GM12873 (cell line): ENCODE results near the gene FAM9C.

Source experiments
- TF ChIP-seq, protein P1 (sequence below): IDR thresholded peaks from 2 replicates; pipeline ENCODE4 v1.5.1; 2012; ENCODE audit warnings: low read depth, mild to moderate bottlenecking, moderate library complexity, low read length, control low read depth; ENCODE audit not compliant: insufficient read depth; ENCODE audit errors: missing control alignments

Gene FAM9C

DNA sequence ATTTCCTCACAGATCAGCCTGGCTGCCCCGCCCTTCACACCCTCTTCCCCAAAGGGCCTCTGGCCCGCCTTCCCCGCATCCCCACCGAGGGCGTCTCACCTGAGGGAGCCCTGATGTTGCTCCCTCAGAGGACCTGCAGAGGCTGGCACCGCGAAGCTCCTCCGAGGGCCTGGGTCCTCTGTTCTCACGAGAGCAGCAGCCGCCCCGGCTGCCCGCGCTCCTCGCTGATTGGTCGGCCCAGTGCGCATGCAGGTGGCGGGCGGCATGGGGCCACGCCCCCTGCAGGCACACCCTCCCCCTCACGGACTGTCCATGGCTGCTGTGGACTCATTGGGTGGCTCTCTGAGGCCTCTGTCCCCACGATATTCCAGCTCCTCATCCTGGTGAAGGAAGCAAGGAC is at the start of gene FAM9C:
Gene FAM9C (minus strand): TSS at position 180 of the 400 bp plus-strand sequence. CDS start 831 bp downstream, outside the sequence.
- TF ChIP-seq, protein P1, sequence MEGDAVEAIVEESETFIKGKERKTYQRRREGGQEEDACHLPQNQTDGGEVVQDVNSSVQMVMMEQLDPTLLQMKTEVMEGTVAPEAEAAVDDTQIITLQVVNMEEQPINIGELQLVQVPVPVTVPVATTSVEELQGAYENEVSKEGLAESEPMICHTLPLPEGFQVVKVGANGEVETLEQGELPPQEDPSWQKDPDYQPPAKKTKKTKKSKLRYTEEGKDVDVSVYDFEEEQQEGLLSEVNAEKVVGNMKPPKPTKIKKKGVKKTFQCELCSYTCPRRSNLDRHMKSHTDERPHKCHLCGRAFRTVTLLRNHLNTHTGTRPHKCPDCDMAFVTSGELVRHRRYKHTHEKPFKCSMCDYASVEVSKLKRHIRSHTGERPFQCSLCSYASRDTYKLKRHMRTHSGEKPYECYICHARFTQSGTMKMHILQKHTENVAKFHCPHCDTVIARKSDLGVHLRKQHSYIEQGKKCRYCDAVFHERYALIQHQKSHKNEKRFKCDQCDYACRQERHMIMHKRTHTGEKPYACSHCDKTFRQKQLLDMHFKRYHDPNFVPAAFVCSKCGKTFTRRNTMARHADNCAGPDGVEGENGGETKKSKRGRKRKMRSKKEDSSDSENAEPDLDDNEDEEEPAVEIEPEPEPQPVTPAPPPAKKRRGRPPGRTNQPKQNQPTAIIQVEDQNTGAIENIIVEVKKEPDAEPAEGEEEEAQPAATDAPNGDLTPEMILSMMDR, result no peak

DNA sequence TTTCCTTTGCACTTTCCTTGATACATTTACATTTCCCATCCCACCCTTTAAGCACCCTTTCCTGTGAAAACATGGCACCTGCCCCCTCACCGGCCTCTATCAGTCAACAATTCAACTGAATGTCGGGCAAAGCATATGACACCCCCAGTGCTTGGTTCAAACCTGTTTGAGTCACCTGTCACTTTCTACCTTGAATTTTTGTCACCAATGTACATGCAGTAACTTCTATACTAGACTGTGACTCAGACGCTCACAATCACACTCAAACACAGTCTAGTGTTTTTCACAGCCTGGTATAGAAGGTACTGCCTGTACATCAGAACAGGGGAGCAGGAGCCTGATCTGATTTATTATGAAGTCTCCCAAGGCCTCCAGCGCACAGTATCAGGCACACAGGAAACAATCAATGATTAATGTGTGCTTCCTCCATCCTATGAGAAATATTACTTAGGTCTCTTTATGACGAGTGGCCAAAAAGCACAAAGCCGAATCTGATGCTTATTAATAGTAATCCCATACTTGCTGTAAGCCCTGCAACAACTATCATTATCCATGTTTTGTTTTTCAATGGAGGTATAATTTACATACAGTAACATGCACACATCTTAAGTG is 49.2 kb upstream of the FAM9C start:
- TF ChIP-seq, protein P1, result no peak

DNA sequence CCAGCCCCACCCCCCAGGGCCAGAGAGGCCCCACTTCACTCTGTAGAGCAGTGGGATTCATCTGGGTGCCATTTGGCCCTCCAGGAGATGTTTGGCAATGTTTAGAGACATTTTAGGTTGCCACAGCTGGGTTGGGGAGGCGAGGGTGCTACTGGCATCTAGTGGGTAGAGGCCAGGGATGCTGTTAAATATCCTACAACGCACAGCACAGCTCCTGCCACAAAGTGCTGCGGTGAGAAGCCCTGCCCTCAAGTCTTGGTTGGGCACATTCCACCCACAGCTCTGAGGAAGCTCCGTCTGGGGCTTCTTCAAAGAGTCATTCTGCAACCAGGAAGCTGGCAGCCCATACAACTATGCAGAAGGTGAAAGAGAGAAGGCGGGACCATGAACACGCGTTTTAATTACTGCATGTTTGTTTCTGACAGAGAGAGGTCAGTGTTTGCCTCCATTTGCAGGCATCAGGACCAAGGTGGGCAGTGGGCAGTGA is 48.1 kb upstream of the FAM9C start:
- TF ChIP-seq, protein P1, result peak; percentile 40

DNA sequence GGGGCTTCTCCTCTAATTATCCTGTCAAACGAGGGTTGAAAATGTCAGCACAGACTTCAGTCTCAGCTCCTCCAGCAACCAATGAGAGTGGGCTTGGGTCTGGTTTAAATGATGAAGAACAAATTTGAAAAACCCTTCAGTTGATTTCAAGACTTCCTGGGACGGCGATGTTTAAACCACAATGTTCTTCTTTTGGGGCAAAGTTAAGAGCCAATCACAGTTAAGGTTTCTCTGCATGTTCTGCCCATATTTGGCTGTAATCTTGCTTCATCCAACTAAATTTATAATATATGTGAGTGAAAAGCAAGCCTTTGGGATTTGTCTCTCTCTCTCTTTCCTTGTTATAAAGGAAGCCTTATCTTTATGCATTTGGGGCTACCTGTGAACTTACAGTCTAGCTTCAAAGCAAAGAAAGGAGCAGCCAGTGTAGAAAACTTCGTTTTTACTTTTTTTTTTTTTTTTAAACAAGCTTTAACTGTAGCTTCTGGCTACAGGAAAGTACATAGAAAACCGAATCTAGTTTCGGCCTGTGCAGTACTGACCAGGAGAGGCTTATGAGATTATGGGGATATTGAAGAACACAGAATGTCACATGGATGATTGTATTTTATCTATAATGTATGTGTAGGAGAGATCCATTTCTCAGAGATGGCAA is 46.8 kb upstream of the FAM9C start:
- TF ChIP-seq, protein P1, result no peak

DNA sequence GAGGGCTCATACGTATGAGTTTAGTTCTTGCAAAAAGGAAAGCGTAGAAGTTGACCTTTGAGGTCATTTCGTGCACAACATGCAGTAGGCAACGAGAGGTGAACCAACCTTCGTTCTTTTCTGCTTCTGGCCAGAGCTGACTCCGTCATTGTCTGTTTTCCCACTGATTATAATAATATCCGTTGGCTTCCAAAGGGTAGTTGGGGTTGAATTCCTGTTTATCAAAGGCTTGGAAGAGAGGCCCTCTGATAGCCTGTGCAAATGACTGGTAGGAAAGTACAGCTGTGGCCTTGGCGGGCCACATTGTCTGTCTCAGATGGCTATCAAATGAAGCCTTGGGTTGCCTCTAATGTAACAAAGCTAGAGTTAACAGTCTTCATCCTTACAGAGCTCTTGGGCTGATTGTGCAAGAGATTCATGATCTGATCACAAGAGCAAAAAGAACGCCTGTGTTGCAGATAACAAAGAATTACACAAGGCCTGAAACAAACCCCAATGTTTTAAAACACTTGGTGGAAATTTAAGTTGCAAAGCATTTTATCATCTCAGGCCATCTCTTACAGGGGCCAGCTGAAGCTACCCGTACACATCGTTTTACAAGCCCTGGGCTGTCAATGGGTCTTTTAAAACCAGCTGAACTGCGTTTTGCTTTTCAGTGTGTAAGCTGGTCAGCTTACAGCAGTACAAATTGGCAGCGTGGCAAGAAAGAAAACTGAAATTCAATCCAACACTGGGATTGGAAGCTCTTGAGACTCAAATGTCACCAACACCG is 46.1 kb upstream of the FAM9C start:
- TF ChIP-seq, protein P1, result no peak

DNA sequence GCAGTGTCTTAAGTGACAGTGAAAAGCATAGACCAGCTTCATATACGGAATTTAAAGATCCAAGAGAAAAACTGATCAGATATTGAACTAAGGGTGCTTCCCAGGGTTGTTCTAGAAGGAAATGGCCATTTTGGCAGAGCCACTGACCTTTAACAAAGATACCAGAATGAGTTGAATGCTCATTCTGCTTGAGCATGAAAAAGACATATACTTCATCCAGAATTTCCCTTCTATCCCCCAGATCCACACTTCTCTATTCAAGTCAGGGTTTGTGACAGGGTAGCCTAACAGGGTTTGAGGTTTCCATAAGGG is 45.6 kb upstream of the FAM9C start:
- TF ChIP-seq, protein P1, result no peak

DNA sequence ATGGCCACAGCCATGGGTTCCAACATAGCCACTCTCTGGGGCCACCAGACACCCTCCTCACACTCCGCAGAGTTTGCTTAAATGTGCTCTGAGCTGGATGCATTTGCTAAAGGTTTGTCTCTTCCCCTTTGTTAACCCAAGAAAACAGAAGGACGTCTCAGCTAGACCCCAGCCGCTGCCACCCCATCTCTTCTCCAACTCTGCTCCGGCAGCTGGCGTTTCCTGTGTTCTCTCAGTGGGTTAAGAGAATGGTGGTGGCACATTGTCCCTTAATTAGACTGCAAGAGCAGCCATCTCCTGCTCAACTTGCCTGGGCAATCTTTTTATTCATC is 43.7 kb upstream of the FAM9C start:
- TF ChIP-seq, protein P1, result no peak
